DMS114 treated with DMSO at 0.1 percent for 48 hours (cell line): ENCODE data around the gene PLEKHA5.
"Not testable (repeated sequence)": the region's sequence is repeated elsewhere in the genome, so short reads cannot be mapped to it uniquely, and the experiment has no call there.

Experiments used
- DNase-seq: peaks from one replicate; lab custom pipeline; 2025; ENCODE audit not compliant: unreplicated experiment; lab: John Stamatoyannopoulos, UW

Gene PLEKHA5

GRCh38 chr12:19227190-19227879, 97.8 kb downstream of the PLEKHA5 start:
- DNase-seq, result no peak

- DNase-seq, result no peak
These were observed 98.3 kb downstream of the PLEKHA5 start for GRCh38 chr12:19227880-19228210.

- DNase-seq, result not testable (repeated sequence)
These were observed 99.5 kb downstream of the PLEKHA5 start for GRCh38 chr12:19229021-19229420.

GRCh38 chr12:19230299-19230866, 100.8 kb downstream of the PLEKHA5 start:
- DNase-seq, result no peak

- no peak for DNase-seq
These were observed 101.4 kb downstream of the PLEKHA5 start for GRCh38 chr12:19230896-19231295.

- DNase-seq, result no peak
These were observed 104.7 kb downstream of the PLEKHA5 start for GRCh38 chr12:19234171-19234704.

- no peak for DNase-seq
These were observed 105.7 kb downstream of the PLEKHA5 start for GRCh38 chr12:19234981-19235871.

- DNase-seq, result no peak
These were observed 107.1 kb downstream of the PLEKHA5 start for GRCh38 chr12:19236656-19237055.

GRCh38 chr12:19238540-19238939, 109.0 kb downstream of the PLEKHA5 start:
- no peak for DNase-seq

GRCh38 chr12:19239102-19239501, 109.6 kb downstream of the PLEKHA5 start:
- DNase-seq, result no peak

- DNase-seq, result no peak
These were observed 110.2 kb downstream of the PLEKHA5 start for GRCh38 chr12:19239616-19240234.

- DNase-seq, result no peak
These were observed 113.0 kb downstream of the PLEKHA5 start for GRCh38 chr12:19242581-19242980.

GRCh38 chr12:19243551-19243950, 114.0 kb downstream of the PLEKHA5 start:
- DNase-seq, result no peak

GRCh38 chr12:19244312-19244711, 114.8 kb downstream of the PLEKHA5 start:
- no peak for DNase-seq

- no peak for DNase-seq
These were observed 115.6 kb downstream of the PLEKHA5 start for GRCh38 chr12:19245106-19245505.

GRCh38 chr12:19245666-19246065, 116.1 kb downstream of the PLEKHA5 start:
- DNase-seq, result no peak

- no peak for DNase-seq
These were observed 117.4 kb downstream of the PLEKHA5 start for GRCh38 chr12:19246933-19247332.

- no peak for DNase-seq
These were observed 119.5 kb downstream of the PLEKHA5 start for GRCh38 chr12:19248929-19249602.

- DNase-seq, result no peak
These were observed 122.1 kb downstream of the PLEKHA5 start for GRCh38 chr12:19251481-19252132.

GRCh38 chr12:19260135-19260534, 130.6 kb downstream of the PLEKHA5 start:
- no peak for DNase-seq
